GM12874 (cell line): Measurements from ENCODE around the gene ZNF638.

Experiments
- CTCF ChIP-seq: IDR thresholded peaks from 2 replicates; pipeline ENCODE4 v1.5.1; 2011; ENCODE audit warnings: low read depth, mild to moderate bottlenecking, control low read depth, low read length, moderate library complexity; ENCODE audit not compliant: insufficient read depth

ZNF638 gene

GRCh38 chr2:71292159-71292558, 39.4 kb upstream of the ZNF638 start:
- TF ChIP-seq CTCF: no peak

DNA sequence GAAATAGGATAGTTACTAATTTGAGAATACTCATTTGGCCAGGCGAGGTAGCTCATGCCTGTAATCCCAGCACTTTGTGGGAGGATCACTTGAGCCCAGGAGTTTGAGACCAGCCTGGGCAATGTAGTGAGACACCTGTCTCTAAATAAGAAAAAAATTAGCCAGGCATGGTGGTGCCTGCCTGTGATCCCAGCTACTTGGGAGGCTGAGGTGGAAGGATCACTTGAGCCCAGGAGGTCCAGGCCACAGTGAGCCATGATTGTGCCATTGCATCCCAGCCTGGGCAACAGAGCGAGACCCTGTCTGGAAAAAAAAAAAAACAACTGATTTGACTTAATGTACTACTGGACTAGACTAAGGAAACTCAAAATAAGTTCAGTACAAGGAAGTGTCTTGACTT, 32.7 kb upstream of the ZNF638 start:
- no peak for TF ChIP-seq CTCF

DNA sequence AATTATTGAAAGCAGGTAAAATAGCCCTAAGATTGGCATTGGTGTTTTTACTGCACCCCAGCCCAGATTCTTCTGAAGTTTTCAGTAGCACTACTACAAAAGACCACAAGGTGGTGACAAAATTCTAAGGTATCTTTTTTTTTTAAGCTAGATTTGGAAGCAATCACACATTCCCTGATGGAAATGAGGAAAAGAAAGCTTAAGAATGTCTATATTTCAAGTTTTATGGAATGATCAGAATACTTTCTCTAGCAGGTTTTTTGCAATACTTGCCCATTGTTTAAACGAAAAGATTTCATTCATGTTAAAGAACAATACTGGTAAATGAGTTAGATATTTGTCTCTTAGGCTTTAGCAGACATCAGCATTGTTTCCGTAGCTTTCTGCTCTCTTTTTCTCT, 32.1 kb upstream of the ZNF638 start:
- peak; percentile 37; the same call in 1 of the 2 replicates for TF ChIP-seq CTCF

DNA sequence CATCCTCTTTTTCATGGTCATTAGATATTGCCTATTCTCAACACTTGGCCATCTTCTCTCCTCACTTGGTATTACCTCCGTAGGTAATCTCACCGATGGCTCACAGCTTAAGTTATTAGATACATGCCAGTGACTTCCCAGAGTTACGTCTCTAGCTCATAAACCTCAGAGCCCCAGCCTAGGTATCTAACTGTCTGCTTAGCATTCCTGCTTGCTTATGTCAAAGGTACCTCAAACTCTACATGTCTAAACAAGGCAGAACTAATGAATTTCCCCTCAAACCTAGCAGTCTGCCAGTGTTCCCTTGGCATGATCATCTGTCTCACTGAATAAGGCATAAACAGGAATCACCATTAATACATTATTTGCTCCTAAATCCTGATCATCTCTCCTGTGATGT, 27.7 kb upstream of the ZNF638 start:
- TF ChIP-seq CTCF: no peak

GRCh38 chr2:71306762-71307161, 24.8 kb upstream of the ZNF638 start:
- TF ChIP-seq CTCF: no peak

GRCh38 chr2:71313016-71313766, 18.4 kb upstream of the ZNF638 start:
- no peak for TF ChIP-seq CTCF

GRCh38 chr2:71317060-71317459, 14.5 kb upstream of the ZNF638 start:
- TF ChIP-seq CTCF: no peak
